22Rv1 (cell line): Measurements from ENCODE around the gene RERE.
"Not testable (repeated sequence)": the region's sequence is repeated elsewhere in the genome, so short reads cannot be mapped to it uniquely, and the experiment has no call there.

Source experiments
- H3K27ac ChIP-seq: fragments of 450-650 bp; 2 replicates; pipeline ENCODE4 v1.5.1; 2017
- ZFX ChIP-seq: fragments of 450-650 bp; IDR thresholded peaks from 2 replicates; pipeline ENCODE4 v1.6.1; 2017; ENCODE audit warnings: antibody characterized with exemption, borderline replicate concordance
- TF ChIP-seq, protein P1 (sequence below): fragments of 450-650 bp; IDR thresholded peaks from 2 replicates; pipeline ENCODE4 v1.5.1; 2017; ENCODE audit warnings: mild to moderate bottlenecking

The RERE gene

DNA sequence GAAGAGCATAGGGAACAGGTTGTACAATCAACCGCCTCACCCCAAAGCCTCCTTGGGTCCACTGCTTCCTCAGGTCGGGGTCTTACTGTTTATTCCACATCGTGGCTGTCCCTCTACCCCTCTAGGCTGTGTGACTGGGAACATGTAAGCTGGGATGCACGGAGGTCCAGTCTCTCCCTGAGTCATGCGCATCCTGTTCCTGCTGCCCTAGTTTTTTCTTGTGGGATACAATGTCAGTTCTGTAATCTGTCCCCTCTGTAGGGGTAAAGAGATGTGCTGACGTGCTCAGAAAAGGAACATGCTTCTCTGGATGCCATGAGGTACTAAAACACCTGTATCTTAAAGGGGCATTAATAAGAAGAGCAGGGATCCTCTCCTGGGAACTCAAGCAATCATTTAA, 433.4 kb downstream of the RERE start:
- TF ChIP-seq ZFX = no peak
- TF ChIP-seq, protein P1, sequence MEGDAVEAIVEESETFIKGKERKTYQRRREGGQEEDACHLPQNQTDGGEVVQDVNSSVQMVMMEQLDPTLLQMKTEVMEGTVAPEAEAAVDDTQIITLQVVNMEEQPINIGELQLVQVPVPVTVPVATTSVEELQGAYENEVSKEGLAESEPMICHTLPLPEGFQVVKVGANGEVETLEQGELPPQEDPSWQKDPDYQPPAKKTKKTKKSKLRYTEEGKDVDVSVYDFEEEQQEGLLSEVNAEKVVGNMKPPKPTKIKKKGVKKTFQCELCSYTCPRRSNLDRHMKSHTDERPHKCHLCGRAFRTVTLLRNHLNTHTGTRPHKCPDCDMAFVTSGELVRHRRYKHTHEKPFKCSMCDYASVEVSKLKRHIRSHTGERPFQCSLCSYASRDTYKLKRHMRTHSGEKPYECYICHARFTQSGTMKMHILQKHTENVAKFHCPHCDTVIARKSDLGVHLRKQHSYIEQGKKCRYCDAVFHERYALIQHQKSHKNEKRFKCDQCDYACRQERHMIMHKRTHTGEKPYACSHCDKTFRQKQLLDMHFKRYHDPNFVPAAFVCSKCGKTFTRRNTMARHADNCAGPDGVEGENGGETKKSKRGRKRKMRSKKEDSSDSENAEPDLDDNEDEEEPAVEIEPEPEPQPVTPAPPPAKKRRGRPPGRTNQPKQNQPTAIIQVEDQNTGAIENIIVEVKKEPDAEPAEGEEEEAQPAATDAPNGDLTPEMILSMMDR = no peak
- H3K27ac ChIP-seq = no peak overlapping the region

DNA sequence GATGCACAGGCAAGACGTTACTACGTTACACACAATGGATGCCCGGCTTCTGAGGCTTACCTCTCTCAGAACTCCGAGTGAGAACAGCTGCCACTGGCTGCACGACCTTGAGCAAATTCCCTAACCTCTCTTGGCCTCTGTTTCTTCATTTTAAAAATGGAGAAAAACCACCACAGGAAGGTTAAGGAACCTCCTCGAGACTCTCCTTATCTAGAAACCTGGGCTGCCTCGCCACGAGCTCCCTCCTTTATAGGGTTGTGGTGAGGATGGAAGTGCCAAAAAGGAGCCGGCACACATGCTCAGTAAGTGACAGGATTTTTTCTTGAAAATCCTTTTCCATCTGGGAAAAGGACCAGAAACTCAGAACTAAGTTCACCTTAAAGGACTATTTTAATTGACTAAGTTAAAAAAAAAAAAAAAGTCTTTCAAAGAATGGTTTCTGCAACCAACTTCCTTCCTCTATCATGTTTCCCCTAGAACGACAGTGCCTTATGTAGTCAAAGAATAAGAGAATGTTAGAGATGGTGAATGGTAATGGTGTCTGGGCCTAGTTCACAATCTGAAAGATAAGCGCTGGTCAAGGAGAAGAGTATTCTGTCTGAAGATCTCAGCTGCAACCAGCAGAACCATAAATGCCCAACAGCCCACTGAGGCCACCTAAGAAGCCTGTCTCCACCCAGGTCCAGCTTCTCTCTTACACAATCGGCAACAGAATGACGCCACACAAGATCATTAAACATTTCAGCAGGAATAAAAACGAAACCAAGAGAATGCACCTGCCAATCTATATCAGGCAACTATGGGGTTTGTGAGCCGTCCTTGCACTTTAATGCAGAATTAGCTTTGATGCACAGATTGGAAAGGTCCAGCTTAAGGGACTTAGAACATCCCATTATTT, 434.6 kb downstream of the RERE start:
- no peak overlapping the region for H3K27ac ChIP-seq
- TF ChIP-seq, protein P1 = no peak
- no peak for TF ChIP-seq ZFX

DNA sequence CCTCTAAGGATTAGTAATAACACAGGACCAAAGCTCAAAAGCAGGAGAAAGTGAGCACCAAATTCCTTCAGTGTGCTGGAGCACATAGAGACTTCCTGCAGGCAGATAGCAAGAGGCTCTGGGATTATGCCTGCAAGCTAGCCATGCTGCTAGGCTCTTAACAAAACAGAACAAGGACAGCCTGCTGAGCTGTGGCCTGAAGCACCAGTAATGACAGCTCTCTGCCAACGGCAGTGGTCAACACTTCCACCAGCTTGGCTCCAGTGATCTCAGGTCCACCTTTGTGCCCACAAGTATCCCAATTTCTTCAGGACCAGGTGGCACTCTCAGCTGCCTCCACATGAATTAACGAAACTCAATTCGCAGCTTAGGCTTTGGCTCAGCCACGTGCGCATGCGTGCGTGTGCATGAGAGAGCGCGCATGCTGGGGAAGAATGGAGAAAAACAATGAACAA, 435.4 kb downstream of the RERE start:
- H3K27ac ChIP-seq = no peak overlapping the region
- no peak for TF ChIP-seq ZFX
- TF ChIP-seq, protein P1 = no peak

DNA sequence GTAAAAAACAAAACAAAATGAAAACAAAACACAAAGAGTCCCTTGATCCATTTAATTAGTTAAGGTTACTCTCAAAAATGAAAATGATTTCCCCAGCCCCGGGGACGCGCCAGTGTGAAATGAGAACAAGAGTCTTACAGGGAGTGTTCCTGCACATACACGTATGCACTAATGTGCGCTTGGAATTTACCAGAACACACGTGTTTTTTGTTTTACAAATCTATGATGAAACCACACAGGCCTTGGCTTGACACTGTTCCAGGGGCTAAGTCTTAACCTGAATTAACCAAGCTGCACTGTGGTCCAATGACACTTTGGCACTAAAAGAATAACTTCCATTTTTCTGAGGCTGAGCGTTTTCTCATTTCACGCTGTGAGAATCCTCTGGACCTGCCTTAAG, 435.8 kb downstream of the RERE start:
- no peak for TF ChIP-seq ZFX
- TF ChIP-seq, protein P1 = no peak

DNA sequence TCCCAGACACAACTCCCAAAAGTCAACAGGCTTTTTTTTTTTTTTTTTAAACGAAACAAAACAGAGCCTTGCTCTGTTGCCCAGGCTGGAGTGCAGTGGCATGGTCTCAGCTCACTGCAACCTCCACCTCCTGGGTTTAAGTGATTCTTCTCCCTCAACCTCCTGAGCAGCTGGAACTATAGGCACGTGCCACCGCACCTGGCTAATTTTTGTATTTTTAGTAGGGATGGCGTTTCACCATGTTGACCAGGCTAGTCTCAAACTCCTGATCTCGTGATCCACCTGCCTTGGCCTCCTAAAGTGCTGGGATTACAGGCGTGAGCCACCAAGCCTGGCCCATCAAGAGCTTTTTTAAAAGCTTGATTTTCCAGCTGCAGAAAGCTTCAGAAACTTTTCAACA, 437.1 kb downstream of the RERE start:
- not testable (repeated sequence) for H3K27ac ChIP-seq

More for the DNA sequence above, 435.8 kb downstream of the RERE start:
- H3K27ac ChIP-seq = no peak overlapping the region

DNA sequence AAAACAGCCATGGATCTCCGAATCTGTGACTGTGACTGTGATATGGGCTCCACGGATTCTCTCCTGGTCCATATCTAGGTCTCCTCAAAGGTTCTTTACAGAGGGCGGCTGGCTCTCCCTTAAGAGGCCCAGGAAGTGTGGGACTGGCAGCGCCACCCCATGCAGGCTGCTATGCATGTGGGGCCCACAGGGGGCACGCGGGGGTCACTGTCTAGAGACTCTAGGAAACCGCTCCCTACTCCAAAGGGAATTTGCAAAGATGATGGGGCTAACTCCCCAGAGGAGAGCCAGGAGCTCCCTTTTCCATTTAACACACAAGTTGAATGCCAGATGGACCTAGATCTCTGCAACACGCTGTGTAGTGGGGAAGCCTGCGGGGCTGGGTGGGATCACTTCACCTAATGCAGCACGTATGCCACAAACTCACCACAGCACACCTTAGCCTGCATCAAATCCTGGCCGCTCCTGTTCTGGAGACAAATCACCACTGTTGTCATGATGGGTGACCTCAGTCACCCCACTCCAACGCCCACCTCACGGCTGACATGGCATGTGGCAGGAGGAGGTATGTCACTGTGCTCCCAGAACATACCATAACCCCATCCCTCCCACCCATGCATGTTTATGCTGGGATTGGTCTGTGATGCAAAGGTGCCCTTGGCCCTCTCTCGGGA, 437.8 kb downstream of the RERE start:
- TF ChIP-seq, protein P1 = no peak
- TF ChIP-seq ZFX = no peak
- H3K27ac ChIP-seq = no peak overlapping the region

DNA sequence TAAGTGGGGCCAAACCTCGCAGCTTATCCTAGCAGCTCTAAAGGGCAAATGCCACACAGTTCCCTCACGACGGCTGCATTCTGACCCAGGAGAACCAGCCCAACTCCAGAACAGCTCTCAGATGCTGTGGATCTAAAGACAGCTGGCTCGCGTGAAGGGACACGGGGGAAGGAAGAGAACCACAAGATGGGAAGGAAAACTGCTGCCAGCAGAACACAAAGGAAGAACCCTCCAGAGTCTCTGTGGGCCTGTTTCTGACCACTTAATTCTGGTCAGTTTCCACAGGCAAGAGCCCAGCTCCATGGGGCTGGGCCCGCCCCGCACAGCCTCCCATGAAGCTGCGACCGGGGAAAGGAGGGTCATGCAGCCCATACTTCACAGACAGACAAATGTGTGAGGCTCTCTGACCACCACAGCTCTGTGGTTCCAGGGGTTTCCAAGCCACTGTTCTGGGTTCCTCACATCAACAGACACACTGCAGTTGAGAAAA, 438.4 kb downstream of the RERE start:
- no peak overlapping the region for H3K27ac ChIP-seq
- TF ChIP-seq ZFX = no peak
- TF ChIP-seq, protein P1 = no peak
